HG03175 (cell line): ENCODE results near the gene ACSM3.
"Not testable (repeated sequence)": the region's sequence is repeated elsewhere in the genome, so short reads cannot be mapped to it uniquely, and the experiment has no call there.

Experiments used
- ATAC-seq: cut with Tn5 transposase; IDR thresholded peaks from one replicate; pipeline ENCODE4 v1.9.1; 2021; ENCODE audit warnings: mild to moderate bottlenecking, moderate library complexity; ENCODE audit not compliant: unreplicated experiment

The ACSM3 gene

GRCh38 chr16:20755238-20755637, 8.6 kb upstream of the ACSM3 start:
- no peak for ATAC-seq

GRCh38 chr16:20755799-20756198, 8.0 kb upstream of the ACSM3 start:
- not testable (repeated sequence) for ATAC-seq

DNA sequence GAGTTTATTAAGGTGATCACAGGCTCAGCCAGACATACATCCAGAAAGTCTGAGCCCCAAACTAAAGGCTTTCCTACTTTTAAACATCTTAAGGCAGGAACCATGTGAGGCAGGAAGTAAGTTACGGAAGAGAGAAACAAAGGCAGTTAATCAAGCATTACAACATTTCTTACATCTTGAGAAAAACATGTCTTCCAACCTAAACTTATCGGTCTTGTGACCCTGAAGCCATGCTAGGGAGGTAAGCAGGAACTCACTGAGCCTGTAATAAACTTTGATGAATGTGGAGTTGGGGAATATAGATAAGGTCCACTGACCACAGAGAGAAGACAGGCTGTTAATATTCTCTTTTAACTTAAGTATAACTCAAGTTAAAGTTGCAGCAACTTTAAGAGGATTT, 3.5 kb upstream of the ACSM3 start:
- ATAC-seq: no peak

DNA sequence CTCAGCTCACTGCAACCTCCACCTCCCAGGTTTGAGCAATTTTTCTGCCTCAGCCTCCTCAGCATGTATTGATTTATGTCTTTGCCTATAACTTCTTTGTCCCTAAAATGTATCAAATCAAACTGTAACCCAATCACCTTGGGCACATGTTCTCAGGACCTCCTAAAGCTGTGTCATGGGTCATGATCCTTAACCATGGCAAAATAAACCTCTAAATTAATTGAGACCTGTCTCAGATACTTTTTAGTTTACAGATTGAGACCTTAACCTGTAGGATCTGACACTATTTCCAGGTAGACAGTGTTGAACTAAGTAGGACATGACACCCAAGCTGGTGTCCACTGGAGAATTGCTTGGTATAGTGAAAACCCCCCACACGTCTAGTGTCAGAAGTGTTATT, 2.6 kb upstream of the ACSM3 start:
- ATAC-seq: no peak

DNA sequence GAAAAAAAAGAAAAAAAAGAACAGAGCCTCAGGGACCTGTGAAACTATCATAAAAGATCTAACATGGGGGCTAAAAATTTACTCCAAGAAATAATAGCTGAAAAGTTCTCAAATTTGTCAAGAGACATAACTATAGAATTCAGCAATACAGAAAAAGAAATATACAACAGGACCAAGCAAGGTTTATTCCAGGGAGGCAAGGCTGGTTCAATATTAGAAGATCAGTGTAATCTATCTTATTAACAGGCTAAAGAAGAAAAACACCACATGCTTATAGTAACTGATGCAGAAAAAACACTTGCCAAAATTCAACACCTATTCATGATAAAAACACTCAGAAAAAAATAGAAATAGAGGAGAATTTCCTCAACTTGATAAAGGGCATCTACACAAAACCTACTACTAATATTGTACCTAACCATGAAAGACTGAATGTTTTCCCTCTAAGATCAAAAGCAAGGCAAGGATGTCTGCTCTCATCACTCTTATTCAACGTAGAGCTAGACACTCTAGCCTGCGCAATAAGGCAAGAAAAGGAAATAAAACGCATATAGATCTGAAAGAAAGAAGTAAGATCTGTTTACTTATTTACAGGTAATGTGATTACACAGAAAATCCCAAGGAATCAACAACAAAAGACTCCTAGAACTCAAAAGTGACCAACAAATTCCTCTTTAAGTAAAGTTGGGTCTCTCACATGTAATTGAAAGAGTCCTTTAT, 1.2 kb upstream of the ACSM3 start:
- no peak for ATAC-seq

- ATAC-seq: not testable (repeated sequence)
Measured at GRCh38 chr16:20764448-20764847, 634 bp downstream of the ACSM3 start.

DNA sequence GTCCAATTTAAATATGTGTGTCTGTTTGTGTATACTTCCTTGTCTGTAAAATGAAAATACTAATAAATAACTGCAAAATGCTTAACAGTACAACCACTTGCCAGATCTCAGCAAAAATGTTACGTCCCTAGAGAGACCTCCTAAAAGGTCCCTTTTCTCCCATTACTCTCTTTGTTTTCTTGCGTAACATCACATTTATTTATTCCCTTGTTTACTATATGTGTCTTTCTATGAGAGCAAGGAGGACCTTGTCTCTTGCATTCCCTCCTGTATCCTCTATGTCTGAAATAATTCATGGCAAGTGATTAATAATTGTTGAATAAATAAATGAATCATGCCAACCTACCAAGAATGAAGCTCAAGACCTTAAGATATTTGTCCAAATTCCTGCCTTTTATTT, 1.9 kb downstream of the ACSM3 start:
- no peak for ATAC-seq

DNA sequence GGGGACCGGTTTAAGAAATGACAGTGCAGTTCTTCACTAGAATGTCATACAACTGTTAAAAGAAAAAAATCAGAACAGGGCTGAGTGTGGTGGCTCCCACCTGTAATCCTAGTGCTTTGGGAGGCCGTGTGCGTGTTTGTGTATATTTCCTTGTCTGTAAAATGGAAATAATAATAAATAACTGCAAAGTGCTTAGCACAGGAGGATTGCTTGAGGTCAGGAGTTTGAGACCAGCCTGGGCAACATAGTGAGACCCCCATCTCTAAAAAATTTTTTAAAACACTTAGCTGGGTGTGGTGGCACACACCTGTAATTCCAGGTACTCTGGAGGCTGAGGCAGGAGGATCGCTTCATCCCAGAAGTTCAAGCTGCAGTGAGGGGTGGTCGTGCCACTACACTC, 2.5 kb downstream of the ACSM3 start:
- ATAC-seq: no peak

- ATAC-seq: no peak
Measured at GRCh38 chr16:20767577-20767976, 3.8 kb downstream of the ACSM3 start.

DNA sequence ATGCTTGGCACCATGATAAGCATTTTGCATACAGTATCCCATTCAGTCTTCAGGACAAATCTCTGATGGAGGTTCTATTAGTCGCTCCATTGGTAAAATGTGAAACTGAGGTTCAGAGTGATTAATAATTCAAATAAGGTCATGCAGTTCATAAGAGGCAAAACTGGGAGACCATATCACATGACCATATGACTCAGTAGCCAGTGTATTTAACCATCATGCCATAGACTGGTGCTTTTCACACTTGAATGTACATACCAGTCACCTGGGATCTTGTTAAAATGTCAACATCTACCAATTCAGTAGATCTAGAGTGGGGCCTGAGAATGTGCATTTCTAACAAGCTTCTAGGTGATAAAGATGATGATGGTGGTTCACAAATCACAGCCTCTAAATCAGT, 4.3 kb downstream of the ACSM3 start:
- ATAC-seq: no peak

DNA sequence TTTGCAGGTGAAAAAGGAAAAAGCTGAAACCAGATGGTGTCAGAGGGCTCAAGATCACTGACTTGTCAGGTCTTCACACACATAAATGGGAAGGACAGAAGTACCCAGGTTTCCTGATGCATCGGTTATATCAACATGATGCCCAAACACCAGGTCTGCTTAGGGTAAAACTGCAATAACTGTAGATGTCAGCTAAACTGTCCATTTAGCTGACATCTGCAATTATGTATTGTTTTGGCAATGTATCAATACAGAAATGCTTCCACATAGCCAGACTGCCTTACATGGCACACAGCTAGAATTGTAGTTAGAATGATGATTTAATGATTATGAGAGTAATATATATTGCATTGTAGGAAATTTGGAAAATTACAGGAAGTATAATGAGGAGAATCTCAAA, 5.0 kb downstream of the ACSM3 start:
- ATAC-seq: no peak

DNA sequence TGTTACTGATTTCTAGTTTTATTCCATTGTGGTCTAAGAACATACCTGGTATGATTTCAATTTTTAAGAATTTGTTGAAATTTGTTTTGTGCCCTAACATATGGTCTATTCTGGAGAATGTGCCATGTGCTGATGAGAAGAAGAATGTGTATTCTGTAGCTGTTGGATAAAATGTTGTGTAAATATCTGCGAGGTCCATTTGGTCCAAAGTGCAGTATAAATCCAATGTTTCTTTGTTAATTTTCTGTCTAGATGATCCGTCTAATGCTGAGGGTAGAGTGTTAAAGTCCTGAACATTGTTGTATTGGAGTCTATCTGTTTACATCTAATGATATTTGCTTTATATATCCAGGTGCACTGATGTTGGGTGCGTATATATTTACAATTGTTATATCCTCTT, 9.9 kb downstream of the ACSM3 start:
- no peak for ATAC-seq

DNA sequence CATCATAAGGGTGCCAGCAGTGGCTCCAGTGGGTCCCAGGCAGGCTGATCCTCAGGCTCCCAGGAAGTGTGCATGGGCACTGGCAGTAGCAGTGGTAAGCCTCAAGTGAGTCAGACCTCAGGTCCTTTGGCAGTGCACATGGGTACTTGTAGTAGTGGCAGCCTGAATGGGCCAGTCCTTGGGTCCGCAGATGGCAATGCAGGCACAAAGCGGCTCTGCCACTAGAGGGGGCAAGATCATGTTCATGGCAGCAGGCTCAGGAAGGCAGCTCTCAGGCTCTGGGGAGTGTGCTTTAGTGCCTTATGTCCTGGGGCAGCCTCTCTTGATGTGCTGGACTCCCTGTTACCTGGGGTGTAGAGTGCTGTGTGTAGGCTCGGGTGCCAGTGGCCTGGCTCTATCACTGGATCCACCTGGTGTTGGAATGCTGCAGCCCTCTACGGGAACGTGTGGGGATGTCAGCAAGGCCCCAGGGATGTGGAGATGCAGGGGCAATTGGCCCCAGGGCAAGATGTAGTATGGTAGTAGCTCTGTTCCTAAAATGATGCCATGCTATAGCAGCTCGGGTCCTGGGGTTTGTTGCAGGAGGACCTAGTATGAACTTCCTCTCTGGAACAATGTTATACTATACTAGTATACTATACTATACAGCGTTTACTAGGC, 11.0 kb downstream of the ACSM3 start:
- ATAC-seq: no peak

GRCh38 chr16:20781697-20782096, 17.9 kb downstream of the ACSM3 start:
- ATAC-seq: no peak

DNA sequence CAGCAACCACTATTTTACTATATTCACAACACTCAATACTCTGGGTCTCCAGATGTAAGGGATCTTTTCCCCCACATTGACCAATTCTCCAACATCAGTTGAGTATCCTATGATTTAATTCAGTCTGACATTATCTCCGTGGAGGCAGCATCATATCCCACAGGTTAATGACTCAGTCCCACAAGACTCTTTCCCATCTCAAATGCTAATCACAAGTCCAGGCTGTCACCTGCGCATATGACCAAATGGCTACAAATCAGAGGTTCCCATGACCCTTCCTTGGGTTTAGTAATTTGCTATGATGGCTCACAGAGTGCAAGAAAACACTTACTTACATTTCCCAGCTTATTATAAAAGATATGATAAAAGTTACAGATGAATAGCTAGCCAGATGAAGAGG, 18.7 kb downstream of the ACSM3 start:
- ATAC-seq: no peak

DNA sequence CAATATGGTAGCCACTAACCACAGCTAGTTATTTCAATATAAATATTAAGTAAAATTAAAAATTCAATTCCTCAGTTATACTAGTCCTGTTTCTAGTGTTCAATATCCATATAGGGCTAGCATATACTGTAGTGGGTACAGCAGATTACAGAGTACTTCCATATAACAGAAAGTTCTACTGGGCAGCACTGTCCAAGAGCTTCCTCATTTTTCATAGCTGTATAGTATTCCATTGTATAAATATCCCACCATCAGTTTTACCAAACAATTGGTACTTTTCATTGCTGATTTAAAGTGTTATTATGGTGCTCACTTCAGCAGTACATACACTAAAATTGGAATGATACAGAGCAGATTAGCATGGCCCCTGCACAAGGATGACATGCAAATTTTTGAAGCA, 20.4 kb downstream of the ACSM3 start:
- no peak for ATAC-seq

DNA sequence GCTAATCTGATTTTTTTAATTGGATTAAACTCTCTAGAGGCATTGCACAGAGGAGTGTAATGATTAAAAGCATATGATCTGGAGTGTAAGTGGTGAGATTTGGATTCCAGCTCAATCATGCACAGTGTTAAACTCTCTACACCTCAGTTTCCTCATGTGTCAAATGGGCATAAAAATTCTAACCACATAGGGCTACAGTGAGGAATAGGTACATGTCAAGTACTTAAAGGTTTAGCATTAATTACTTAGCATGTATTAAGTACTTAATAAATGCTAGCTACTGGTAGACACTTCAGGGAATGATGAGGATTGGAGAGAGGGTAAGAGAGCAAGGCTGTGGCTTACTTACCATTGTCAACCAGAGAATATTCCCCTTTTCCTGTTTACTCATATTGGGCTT, 25.3 kb downstream of the ACSM3 start:
- no peak for ATAC-seq

DNA sequence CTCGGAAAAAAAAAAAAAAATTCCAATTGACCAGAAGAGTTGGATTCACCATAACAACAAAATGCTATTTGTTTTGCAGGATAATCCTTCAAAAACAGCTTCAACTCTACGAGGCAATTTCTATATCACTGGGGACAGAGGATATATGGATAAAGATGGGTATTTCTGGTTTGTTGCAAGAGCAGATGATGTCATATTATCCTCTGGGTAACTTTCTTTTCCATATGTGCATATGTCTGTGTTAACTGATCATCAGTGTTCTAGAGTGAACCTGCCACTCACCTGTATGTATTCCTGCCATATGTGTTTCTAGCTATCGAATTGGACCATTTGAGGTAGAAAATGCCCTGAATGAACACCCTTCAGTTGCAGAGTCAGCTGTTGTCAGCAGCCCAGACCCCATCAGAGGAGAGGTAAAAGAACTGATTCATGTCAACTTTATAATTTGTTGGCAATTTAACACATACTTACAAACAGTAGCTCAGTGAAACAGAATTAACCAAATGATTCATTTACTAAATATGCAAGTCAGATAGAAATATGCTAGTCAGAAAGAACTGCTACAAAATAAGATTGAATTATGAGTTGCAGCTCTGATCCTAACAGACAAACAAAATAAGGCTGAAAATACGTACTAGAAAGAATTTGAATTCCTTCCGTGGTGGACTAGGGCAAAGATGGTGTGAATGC, 28.3 kb downstream of the ACSM3 start:
- no peak for ATAC-seq

DNA sequence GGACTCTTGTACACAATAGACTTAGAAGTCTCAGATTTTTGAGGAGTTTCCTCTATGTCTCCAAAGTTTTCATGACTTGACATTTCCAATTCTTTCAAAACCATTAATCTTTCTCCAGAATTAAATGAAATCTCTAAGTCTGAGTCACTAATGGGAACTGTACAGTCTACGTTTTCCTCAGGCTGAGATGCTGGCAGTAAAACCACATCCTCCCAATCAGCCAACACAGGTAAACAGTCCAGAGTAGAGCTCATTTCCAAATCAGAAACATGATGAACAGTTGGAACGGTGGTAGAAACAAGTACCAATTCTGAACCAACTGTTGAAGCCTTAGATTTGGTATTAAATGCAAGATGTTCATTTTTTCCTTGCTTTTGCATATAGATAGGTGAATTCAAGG, 34.5 kb downstream of the ACSM3 start:
- no peak for ATAC-seq

DNA sequence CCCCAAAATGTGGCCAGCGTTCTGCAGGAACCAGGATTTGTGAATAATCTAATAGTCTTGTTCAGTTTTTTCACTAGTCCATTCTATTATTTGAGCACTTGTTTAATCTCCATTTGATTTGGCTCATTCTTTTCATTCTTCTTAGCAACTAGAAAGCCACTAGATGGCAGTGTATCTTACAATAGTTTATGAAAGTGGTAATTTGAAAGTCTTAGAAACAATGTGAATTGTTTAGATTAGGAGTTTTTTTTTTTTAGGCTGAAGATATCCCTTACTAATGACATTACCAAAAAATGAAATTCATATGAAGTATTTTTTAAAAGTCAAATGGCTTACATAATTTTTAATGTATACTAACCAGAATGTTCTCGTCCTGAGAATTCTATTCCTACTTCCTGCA, 35.8 kb downstream of the ACSM3 start:
- ATAC-seq: no peak

- no peak for ATAC-seq
Measured at GRCh38 chr16:20801278-20801677, 37.5 kb downstream of the ACSM3 start.

DNA sequence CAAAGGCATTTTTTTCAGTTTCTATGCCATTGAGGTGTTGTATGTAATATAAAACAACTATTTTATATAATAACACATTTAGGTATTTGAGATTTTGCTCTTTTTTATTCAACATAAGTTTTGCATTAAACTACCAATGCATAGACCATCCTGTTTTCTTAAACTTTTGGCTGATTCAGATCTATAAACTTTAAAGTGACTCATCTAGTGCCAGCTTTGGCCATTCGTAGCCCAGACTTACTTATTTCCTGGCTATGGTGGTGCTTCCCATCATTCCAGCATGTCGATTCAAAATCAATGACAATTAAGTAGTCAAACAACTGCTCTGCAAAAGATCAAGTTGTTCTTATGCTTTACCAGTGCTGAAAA, 39.4 kb downstream of the ACSM3 start:
- ATAC-seq: no peak
